ENCODE data around the gene CCM2.
"Not testable (repeated sequence)": the region's sequence is repeated elsewhere in the genome, so short reads cannot be mapped to it uniquely, and the experiment has no call there.

The CCM2 gene

DNA sequence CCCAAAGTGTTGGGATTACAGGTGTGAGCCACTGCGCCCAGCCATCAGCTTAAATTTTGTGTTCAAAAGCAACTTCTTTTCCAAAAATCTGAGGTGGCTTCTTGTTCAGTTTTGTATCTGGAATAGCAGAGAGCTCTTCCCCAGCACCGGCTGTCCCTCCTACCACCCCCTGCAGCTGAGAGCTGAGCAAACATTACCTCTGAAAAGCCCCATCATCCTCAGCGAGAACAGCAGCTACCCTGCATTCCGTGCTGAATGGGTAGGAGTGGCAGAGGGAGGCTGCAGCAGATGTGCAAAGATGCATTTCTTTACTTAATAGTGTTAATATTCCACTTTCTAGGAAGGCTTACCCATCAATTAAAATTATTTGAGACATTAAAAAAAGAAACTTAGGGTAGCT, 31.8 kb downstream of the CCM2 start:
- H3K4me3 ChIP-seq (ENCODE audit: low read depth, low read length) = no peak overlapping the region
- TF ChIP-seq, protein P1, sequence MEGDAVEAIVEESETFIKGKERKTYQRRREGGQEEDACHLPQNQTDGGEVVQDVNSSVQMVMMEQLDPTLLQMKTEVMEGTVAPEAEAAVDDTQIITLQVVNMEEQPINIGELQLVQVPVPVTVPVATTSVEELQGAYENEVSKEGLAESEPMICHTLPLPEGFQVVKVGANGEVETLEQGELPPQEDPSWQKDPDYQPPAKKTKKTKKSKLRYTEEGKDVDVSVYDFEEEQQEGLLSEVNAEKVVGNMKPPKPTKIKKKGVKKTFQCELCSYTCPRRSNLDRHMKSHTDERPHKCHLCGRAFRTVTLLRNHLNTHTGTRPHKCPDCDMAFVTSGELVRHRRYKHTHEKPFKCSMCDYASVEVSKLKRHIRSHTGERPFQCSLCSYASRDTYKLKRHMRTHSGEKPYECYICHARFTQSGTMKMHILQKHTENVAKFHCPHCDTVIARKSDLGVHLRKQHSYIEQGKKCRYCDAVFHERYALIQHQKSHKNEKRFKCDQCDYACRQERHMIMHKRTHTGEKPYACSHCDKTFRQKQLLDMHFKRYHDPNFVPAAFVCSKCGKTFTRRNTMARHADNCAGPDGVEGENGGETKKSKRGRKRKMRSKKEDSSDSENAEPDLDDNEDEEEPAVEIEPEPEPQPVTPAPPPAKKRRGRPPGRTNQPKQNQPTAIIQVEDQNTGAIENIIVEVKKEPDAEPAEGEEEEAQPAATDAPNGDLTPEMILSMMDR (IDR thresholded peaks at IDR 0.05; ENCODE audit: low read depth, low read length) = no peak

DNA sequence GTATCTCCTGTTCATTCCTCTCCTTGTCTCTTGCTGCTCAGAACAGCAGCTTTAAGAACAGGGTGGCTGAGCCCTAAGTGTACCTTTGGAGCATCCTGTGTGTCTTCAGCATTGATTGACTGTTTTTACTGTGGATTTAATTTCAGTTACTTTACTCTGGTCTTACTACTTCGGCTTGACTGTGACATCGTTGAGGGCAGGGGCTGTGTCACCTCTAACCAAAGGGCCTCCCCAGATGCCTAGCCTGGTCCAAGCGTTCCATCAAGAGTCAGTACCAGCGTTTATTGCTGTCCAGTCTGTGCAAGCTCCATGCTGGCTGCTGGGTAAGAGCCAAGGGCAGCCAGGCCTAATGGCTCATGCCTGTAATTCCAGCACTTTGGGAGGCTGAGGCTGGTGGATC, 32.4 kb downstream of the CCM2 start:
- TF ChIP-seq, protein P1 (IDR thresholded peaks at IDR 0.05; ENCODE audit: low read depth, low read length) = no peak
- no peak overlapping the region for H3K4me3 ChIP-seq (ENCODE audit: low read depth, low read length)

DNA sequence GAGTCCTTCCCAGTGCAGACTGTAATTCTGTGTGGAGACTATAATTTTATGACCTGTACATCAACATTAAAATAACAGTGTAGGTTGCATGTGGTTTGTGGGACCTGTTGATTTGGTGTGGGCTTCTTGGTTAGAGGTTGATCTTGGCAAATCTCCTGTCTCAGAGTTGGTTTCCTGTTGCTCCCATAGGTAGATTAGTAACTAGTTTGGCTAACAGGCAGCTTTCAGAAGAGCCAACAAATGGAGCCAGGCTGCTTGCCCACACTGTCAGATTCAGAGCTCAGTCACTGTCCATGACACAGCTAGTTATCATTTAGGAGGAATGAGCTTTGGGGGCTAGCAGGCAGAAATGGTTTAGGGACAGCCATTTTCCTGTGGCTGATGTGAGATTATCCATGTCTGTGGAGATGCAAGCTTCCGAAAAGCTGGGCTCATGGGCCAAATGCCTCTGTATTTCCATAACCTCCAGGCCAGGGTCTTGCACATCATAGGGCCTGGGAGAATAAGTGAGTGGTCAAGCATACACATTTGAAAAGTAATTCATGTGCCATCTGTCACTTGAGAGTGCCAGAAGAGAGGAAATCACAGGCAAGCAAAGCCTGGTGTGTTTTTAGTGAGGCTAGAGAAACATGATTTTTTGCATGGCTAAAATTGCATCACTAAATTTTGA, 33.4 kb downstream of the CCM2 start:
- TF ChIP-seq, protein P1 (IDR thresholded peaks at IDR 0.05; ENCODE audit: low read depth, low read length) = no peak
- H3K4me3 ChIP-seq (ENCODE audit: low read depth, low read length) = no peak overlapping the region

DNA sequence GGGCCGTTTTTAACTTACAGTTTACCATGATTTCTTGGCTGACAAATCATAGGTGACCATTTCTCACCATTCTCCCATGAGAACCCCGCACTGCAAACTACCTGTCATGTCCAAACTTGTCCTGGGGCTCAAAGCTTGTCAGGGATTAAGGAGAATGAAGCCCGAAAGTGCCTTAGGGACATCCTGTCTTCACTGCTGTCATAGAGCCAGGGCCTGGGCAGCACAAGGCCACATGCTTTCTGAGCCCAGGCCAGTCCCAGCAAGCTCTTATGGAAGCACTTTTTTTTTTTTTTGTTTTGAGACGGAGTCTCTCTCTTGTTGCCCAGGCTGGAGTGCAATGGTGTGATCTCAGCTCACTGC, 33.9 kb downstream of the CCM2 start:
- H3K4me3 ChIP-seq (ENCODE audit: low read depth, low read length) = no peak overlapping the region
- TF ChIP-seq, protein P1 (IDR thresholded peaks at IDR 0.05; ENCODE audit: low read depth, low read length) = no peak

DNA sequence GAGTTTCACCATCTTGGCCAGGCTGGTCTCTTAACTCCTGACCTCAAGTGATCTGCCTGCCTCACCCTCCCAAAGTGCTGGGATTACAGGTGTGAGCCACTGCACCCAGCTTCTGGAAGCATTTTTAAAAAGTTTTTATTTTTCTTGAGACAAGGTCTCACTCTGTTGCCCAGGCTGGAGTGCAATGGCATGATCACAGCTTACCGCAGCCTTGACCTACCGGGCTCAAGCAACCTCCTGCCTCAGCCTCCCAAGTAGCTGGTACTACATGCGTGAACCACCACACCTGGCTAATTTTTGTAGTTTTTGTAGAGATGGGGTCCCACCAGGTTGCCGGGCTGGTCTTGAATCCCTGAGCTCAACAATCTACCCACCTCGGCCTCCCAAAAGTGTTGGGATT, 34.7 kb downstream of the CCM2 start:
- not testable (repeated sequence) for H3K4me3 ChIP-seq (ENCODE audit: low read depth, low read length)

DNA sequence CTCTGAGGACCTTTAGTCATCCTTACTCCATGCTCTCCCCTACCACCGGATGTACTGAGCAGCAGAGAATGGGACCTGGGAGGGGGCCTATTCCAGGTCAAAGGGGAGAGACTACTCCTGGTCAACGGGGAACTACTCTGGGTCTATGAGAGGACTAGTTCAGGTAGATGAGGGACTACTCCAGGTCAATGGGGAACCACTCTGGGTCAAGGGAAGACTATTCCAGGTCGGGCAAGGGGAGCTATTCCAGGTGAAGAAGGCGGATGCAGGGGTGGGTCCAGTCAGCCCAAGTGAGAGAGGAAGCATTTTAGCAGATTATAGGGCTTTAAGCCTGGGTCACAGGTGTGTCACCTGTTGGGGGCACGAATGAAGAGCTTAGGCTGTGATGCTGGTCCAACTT, 35.4 kb downstream of the CCM2 start:
- TF ChIP-seq, protein P1 (IDR thresholded peaks at IDR 0.05; ENCODE audit: low read depth, low read length) = no peak
- H3K4me3 ChIP-seq (ENCODE audit: low read depth, low read length) = no peak overlapping the region

DNA sequence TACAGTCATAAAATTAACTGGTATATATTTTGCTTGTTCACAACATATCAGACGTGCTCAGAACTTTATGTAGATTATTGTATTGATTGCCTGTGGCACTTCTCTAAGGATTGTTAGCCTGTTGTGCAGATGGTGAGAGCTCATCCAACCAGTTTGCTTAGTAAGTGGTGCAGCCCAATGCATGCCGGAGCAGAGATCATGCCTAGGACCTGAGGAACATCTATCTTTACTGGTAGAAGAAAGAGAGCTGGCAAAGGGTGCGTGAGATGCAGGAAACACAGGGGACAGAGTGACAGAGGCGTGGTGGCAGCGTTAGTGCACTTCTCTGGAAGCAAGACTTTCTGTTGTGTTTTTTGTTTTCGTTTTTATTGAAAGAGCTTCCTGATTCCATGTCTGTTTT, 35.9 kb downstream of the CCM2 start:
- TF ChIP-seq, protein P1 (IDR thresholded peaks at IDR 0.05; ENCODE audit: low read depth, low read length) = no peak
- H3K4me3 ChIP-seq (ENCODE audit: low read depth, low read length) = no peak overlapping the region

DNA sequence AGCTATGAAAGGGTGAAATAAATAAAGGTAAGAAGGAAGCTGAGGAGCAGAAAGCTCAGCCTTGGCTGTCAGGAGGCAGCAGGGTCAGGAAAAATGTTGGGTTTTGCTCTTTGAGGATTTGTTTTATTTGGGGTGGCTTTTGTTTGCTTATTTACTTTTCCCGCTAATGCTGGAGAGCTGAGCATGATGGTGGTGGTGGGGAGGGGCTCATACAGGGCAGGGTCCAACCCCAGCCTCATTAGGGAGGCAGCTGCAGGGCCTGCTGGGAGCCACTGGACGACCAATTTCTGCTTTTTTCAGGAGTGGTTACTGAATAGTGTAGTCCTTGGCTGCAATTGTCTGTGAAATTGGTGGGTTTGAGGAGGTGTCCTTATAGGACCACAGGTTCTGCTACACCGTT, 36.3 kb downstream of the CCM2 start:
- no peak overlapping the region for H3K4me3 ChIP-seq (ENCODE audit: low read depth, low read length)
- TF ChIP-seq, protein P1 (IDR thresholded peaks at IDR 0.05; ENCODE audit: low read depth, low read length) = no peak

Data from WI38 (cell line).